Lower leg skin (tissue), 3 donors: ENCODE results near the gene TSPAN33.

Experiments used
- CTCF ChIP-seq, 3 donors: fragments of 450-650 bp; IDR thresholded peaks; one replicate each; pipeline ENCODE4 v1.5.1; 2016; ENCODE audit warnings: antibody characterized with exemption in 3 of 3, mild to moderate bottlenecking in 3 of 3, moderate library complexity in 2 of 3
- POLR2A ChIP-seq, 2 donors: fragments of 450-650 bp; IDR thresholded peaks; one replicate each; pipeline ENCODE4 v1.6.1; 2016 to 2017; ENCODE audit warnings: antibody characterized with exemption in 2 of 2, mild to moderate bottlenecking in 1 of 2, moderate library complexity in 1 of 2

- no peak for TF ChIP-seq CTCF (IDR thresholded peaks at IDR 0.05)
- TF ChIP-seq POLR2A (IDR thresholded peaks at IDR 0.05), result no peak
Measured at GRCh38 chr7:129212596-129212995, 68.1 kb downstream of the TSPAN33 start.
